Spinal cord (tissue), 10 donors: ENCODE results near the gene ZCCHC24. TPM values are rescaled to one million over a fixed set of nuclear protein-coding genes. Genes with fewer than 3 reads are reported as not detected.
A peak's percentile ranks its signal among the peaks of the same experiment; 100 is the strongest.

ENCODE experiments used
- DNase-seq, 6 donors: peaks; one replicate each; pipeline versions ENCODE4 v3.0.0 to v3.0.0-alpha.2; 2013 to 2015; ENCODE audit warnings: low spot score in 6 of 6, low read depth in 4 of 6
- H3K27ac ChIP-seq: one replicate; pipeline ENCODE4 v1.5.1; 2013; ENCODE audit warnings: low read depth, low read length, control low read depth
- H3K27me3 ChIP-seq: one replicate; pipeline ENCODE4 v1.6.1; 2013; ENCODE audit warnings: low read length; ENCODE audit not compliant: control insufficient read depth, insufficient read depth
- H3K36me3 ChIP-seq: one replicate; pipeline ENCODE4 v1.6.1; 2013; ENCODE audit warnings: low read length; ENCODE audit not compliant: control insufficient read depth, insufficient read depth
- H3K4me1 ChIP-seq: one replicate; pipeline ENCODE4 v1.6.1; 2013; ENCODE audit warnings: low read length; ENCODE audit not compliant: control insufficient read depth, insufficient read depth
- H3K4me3 ChIP-seq: one replicate; pipeline ENCODE4 v1.5.1; 2013; ENCODE audit warnings: low read depth, low read length, control low read depth
- H3K9me3 ChIP-seq: one replicate; pipeline ENCODE4 v1.6.1; 2013; ENCODE audit warnings: low read length; ENCODE audit not compliant: control insufficient read depth, insufficient read depth
- WGBS: methylation state at CpG from one replicate; pipeline ENCODE4 v1.1.5; 2013; ENCODE audit warnings: missing lambda C conversion rate; ENCODE audit not compliant: insufficient coverage; 5-methylcytosine and 5-hydroxymethylcytosine counted together
- polyA plus RNA-seq, 2 donors: library from polyadenylated mRNA; unstranded; fragments of 120-200 nt; gene quantifications; one replicate each; pipeline ENCODE4 v1.2.1, GENCODE V29; 2013; ENCODE audit not compliant: insufficient read length in 2 of 2
- total RNA-seq, 2 donors: library from RNA; depleted of rRNA in 1 of 2; stranded (reverse); fragments of 120-200 nt in 1 of 2; fragments of >200 nt in 1 of 2; gene quantifications; one replicate each; pipeline versions ENCODE4 v1.2.3 to v1.2.4, GENCODE V29; 2013 to 2014
- donor health status: healthy.

Gene ZCCHC24
- total and polyA plus RNA-seq, 4 donors = 22.9 to 75.2 (median 56.3) TPM

GRCh38 chr10:79429751-79430150 lies 15.7 kb downstream of the ZCCHC24 start:
- Histone ChIP-seq H3K4me3 (no peak overlapping the region), H3K36me3 (peaks cover 42% of the 10 kb centered on the region), H3K9me3 (no peaks in the 10 kb centered on the region), H3K4me1 (peaks cover 48% of the 10 kb centered on the region), H3K27me3 (no peaks in the 10 kb centered on the region), H3K27ac (no peak overlapping the region)
- no peak for DNase-seq
- WGBS = 94% methylated on average over 4 of the region's 4 CpGs

- WGBS = 100% methylated on average over 1 of the region's 3 CpGs
- Histone ChIP-seq H3K4me1 (peaks cover 40% of the 10 kb centered on the region), H3K36me3 (peaks cover 39% of the 10 kb centered on the region), H3K27ac (no peak overlapping the region), H3K9me3 (no peaks in the 10 kb centered on the region), H3K4me3 (no peak overlapping the region), H3K27me3 (no peaks in the 10 kb centered on the region)
- no peak for DNase-seq
Observed at GRCh38 chr10:79427965-79428364, 17.5 kb downstream of the ZCCHC24 start.

GRCh38 chr10:79425074-79425532 lies 20.3 kb downstream of the ZCCHC24 start:
- DNase-seq = no peak
- no peaks in the 10 kb centered on the region for H3K27me3 ChIP-seq

GRCh38 chr10:79424221-79425073 lies 21.0 kb downstream of the ZCCHC24 start:
- WGBS = 80% methylated on average over 9 of the region's 11 CpGs
- peaks cover 50% of the 10 kb centered on the region for H3K4me1 ChIP-seq
- no peaks in the 10 kb centered on the region for H3K9me3 ChIP-seq
- peaks cover 36% of the 10 kb centered on the region for H3K36me3 ChIP-seq
- DNase-seq = no peak
- no peak overlapping the region for H3K27ac ChIP-seq
- no peak overlapping the region for H3K4me3 ChIP-seq
- H3K27me3 ChIP-seq = no peaks in the 10 kb centered on the region

More at GRCh38 chr10:79425074-79425532, 20.3 kb downstream of the ZCCHC24 start:
- H3K9me3 ChIP-seq = no peaks in the 10 kb centered on the region
- H3K4me3 ChIP-seq = no peak overlapping the region
- peaks cover 38% of the 10 kb centered on the region for H3K36me3 ChIP-seq
- H3K4me1 ChIP-seq = peaks cover 43% of the 10 kb centered on the region
- H3K27ac ChIP-seq = no peak overlapping the region
- 68% methylated on average over 5 of the region's 5 CpGs for WGBS

- 90% methylated on average over 5 of the region's 9 CpGs for WGBS
- H3K36me3 ChIP-seq = peaks cover 56% of the 10 kb centered on the region
- DNase-seq = peak in 1 of 6 donors; percentile 76
- H3K4me3 ChIP-seq = no peak overlapping the region
- no peaks in the 10 kb centered on the region for H3K9me3 ChIP-seq
- no peaks in the 10 kb centered on the region for H3K27me3 ChIP-seq
- peak overlapping the region; percentile 64 for H3K27ac ChIP-seq
- H3K4me1 ChIP-seq = peaks cover 67% of the 10 kb centered on the region
Observed at GRCh38 chr10:79422178-79422892, 23.1 kb downstream of the ZCCHC24 start.

GRCh38 chr10:79420974-79421688 lies 24.3 kb downstream of the ZCCHC24 start:
- Histone ChIP-seq H3K36me3 (peaks cover 59% of the 10 kb centered on the region), H3K27me3 (no peaks in the 10 kb centered on the region), H3K9me3 (no peaks in the 10 kb centered on the region), H3K4me1 (peaks cover 79% of the 10 kb centered on the region), H3K4me3 (no peak overlapping the region), H3K27ac (peak overlapping the region; percentile 25)
- WGBS = 67% methylated on average over 11 of the region's 12 CpGs
- no peak for DNase-seq

- Histone ChIP-seq H3K4me3 (no peak overlapping the region), H3K4me1 (peaks cover 85% of the 10 kb centered on the region), H3K27me3 (no peaks in the 10 kb centered on the region), H3K27ac (no peak overlapping the region), H3K36me3 (peaks cover 52% of the 10 kb centered on the region), H3K9me3 (no peaks in the 10 kb centered on the region)
- WGBS = 85% methylated on average over 8 of the region's 13 CpGs
- no peak for DNase-seq
Observed at GRCh38 chr10:79418886-79419595, 26.4 kb downstream of the ZCCHC24 start.

GRCh38 chr10:79418274-79418673 lies 27.1 kb downstream of the ZCCHC24 start:
- Histone ChIP-seq H3K9me3 (no peaks in the 10 kb centered on the region), H3K27ac (no peak overlapping the region), H3K27me3 (no peaks in the 10 kb centered on the region), H3K4me1 (peaks cover 92% of the 10 kb centered on the region), H3K4me3 (no peak overlapping the region), H3K36me3 (peaks cover 52% of the 10 kb centered on the region)
- no peak for DNase-seq
- 82% methylated on average over 6 of the region's 6 CpGs for whole genome bisulfite sequencing

- peaks cover 54% of the 10 kb centered on the region for H3K36me3 ChIP-seq
Observed at GRCh38 chr10:79417731-79418130, 27.7 kb downstream of the ZCCHC24 start.

More at GRCh38 chr10:79417731-79418130, 27.7 kb downstream of the ZCCHC24 start:
- H3K4me1 ChIP-seq = peaks cover 92% of the 10 kb centered on the region
- no peaks in the 10 kb centered on the region for H3K9me3 ChIP-seq
- no peaks in the 10 kb centered on the region for H3K27me3 ChIP-seq
- WGBS = no CpG with 5 or more reads among the region's 4 CpGs
- H3K4me3 ChIP-seq = no peak overlapping the region
- H3K27ac ChIP-seq = no peak overlapping the region
- no peak for DNase-seq
